ENCODE measurements around the gene ZNF417. TPM values are rescaled to one million over a fixed set of nuclear protein-coding genes. Genes with fewer than 3 reads are reported as not detected.
"Not testable (repeated sequence)": the region's sequence is repeated elsewhere in the genome, so short reads cannot be mapped to it uniquely, and the experiment has no call there.

ZNF417 gene
- total RNA-seq = 25.9 and 27.2 TPM in 2 replicates
- long read RNA-seq, partial matches to known transcripts = 1 of 7 reads
- long read RNA-seq, other reads (novel, unspliced or antisense) = 1 of 7 reads

DNA sequence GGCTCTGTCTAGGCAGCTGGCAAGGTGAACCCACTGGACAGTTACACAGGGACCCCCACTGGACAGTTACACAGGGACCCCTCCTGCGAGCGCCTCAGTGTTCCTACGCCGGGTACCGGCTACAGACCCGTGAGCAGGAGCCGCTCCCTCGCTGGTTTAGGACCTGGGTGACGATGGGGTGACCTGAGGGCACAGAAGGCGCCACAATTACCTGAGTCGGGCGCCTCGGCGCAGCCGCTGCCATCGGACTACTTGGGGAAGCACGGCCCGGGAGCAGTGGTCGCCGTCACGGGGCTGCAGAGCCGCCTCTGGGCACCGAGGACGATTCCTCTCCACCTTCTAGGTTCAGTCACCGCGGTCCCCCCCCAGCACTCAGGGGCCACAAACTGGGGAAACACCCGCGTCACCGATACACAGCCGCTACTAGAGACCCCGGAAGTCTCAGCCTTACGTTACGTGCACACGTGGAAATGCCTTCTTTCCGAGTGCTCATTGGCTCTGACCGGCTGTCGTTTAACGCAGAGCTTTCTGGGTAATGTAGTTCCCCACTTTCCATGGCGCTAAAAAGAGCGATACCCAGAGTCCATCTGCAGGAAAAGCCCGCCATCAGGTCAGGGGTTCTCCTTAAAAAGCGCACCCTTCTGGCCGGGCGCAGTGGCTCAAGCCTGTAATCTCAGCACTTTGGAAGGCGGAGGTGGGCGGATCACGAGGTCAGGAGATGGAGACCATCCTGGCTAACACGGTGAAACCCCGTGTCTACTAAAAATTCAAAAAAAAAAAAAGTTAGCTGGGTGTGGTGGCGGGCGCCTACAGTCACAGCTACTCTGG, at the start of gene ZNF417:
TSS of gene ZNF417 (minus strand) at position 425 of the 828 bp plus-strand sequence. CDS start at position 244, 181 bp downstream.
- not testable (repeated sequence) for H3K9me3 Mint-ChIP-seq (ENCODE audit: low read depth)
- H3K27ac Mint-ChIP-seq = peak within 1 kb of the TSS; percentile 96

DNA sequence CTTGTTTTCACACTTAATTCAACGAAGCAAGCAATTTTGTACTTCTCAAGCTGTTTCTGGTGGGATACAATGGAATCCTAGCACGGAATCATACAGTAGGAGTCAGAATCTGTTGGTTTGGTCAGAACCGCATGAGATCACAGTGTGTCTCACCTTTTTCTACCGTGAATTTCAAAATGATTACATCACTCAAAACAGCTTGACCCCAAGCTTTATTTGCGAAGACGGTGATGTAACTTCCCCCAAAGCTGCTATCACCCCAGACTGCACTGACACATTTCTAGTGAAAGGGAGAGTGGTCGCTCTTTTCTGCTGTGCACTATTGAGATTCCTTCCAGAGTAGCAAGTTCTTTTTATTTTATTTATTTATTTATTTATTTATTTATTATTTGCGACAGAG, 48.4 kb upstream of the ZNF417 start:
- H3K4me3 Mint-ChIP-seq (ENCODE audit: low read depth) = no peak overlapping the region
- DNase-seq (ENCODE audit: low spot score, unreplicated experiment) = no peak
- no peaks in the 10 kb centered on the region for H3K27me3 Mint-ChIP-seq
- peaks cover 36% of the 10 kb centered on the region for H3K9me3 Mint-ChIP-seq (ENCODE audit: low read depth)
- no peaks in the 10 kb centered on the region for H3K4me1 Mint-ChIP-seq (ENCODE audit: low read depth)
- H3K27ac Mint-ChIP-seq = no peak overlapping the region
- peaks cover 23% of the 10 kb centered on the region for H3K36me3 Mint-ChIP-seq (ENCODE audit: insufficient read depth)
- TF ChIP-seq, protein P1, sequence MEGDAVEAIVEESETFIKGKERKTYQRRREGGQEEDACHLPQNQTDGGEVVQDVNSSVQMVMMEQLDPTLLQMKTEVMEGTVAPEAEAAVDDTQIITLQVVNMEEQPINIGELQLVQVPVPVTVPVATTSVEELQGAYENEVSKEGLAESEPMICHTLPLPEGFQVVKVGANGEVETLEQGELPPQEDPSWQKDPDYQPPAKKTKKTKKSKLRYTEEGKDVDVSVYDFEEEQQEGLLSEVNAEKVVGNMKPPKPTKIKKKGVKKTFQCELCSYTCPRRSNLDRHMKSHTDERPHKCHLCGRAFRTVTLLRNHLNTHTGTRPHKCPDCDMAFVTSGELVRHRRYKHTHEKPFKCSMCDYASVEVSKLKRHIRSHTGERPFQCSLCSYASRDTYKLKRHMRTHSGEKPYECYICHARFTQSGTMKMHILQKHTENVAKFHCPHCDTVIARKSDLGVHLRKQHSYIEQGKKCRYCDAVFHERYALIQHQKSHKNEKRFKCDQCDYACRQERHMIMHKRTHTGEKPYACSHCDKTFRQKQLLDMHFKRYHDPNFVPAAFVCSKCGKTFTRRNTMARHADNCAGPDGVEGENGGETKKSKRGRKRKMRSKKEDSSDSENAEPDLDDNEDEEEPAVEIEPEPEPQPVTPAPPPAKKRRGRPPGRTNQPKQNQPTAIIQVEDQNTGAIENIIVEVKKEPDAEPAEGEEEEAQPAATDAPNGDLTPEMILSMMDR (IDR thresholded peaks at IDR 0.05; ENCODE audit: unreplicated experiment) = no peak

More for the DNA sequence above, at the start of gene ZNF417:
- peaks cover 39% of the 10 kb centered on the region for H3K36me3 Mint-ChIP-seq (ENCODE audit: insufficient read depth)
- TF ChIP-seq, protein P1 (IDR thresholded peaks at IDR 0.05; ENCODE audit: unreplicated experiment) = peak; percentile 51
- H3K4me1 Mint-ChIP-seq (ENCODE audit: low read depth) = peaks cover 18% of the 10 kb centered on the region
- peak; percentile 65 for DNase-seq (ENCODE audit: low spot score, unreplicated experiment)
- H3K4me3 Mint-ChIP-seq (ENCODE audit: low read depth) = peak within 1 kb of the TSS; percentile 95
- H3K27me3 Mint-ChIP-seq = not testable (repeated sequence)

- DNase-seq (ENCODE audit: low spot score, unreplicated experiment) = no peak
- Mint-ChIP-seq H3K27ac (no peak overlapping the region), H3K4me3 (ENCODE audit: low read depth) (no peak overlapping the region), H3K36me3 (ENCODE audit: insufficient read depth) (peaks cover 20% of the 10 kb centered on the region), H3K27me3 (no peaks in the 10 kb centered on the region), H3K4me1 (ENCODE audit: low read depth) (no peaks in the 10 kb centered on the region), H3K9me3 (ENCODE audit: low read depth) (peaks cover 36% of the 10 kb centered on the region)
- TF ChIP-seq, protein P1 (IDR thresholded peaks at IDR 0.05; ENCODE audit: unreplicated experiment) = no peak
Measured at GRCh38 chr19:57961785-57962184, 45.4 kb upstream of the ZNF417 start.

- peaks cover 42% of the 10 kb centered on the region for H3K9me3 Mint-ChIP-seq (ENCODE audit: low read depth)
- no peak for DNase-seq (ENCODE audit: low spot score, unreplicated experiment)
- no peak overlapping the region for H3K4me3 Mint-ChIP-seq (ENCODE audit: low read depth)
- H3K36me3 Mint-ChIP-seq (ENCODE audit: insufficient read depth) = peaks cover 11% of the 10 kb centered on the region
- no peaks in the 10 kb centered on the region for H3K27me3 Mint-ChIP-seq
- no peak overlapping the region for H3K27ac Mint-ChIP-seq
- H3K4me1 Mint-ChIP-seq (ENCODE audit: low read depth) = no peaks in the 10 kb centered on the region
- TF ChIP-seq, protein P1 (IDR thresholded peaks at IDR 0.05; ENCODE audit: unreplicated experiment) = no peak
Measured at GRCh38 chr19:57954996-57955395, 38.6 kb upstream of the ZNF417 start.

GRCh38 chr19:57949702-57950101, 33.3 kb upstream of the ZNF417 start:
- H3K9me3 Mint-ChIP-seq (ENCODE audit: low read depth) = peaks cover 35% of the 10 kb centered on the region
- DNase-seq (ENCODE audit: low spot score, unreplicated experiment) = no peak
- no peak overlapping the region for H3K4me3 Mint-ChIP-seq (ENCODE audit: low read depth)
- H3K4me1 Mint-ChIP-seq (ENCODE audit: low read depth) = peaks cover 7% of the 10 kb centered on the region
- H3K27ac Mint-ChIP-seq = no peak overlapping the region
- TF ChIP-seq, protein P1 (IDR thresholded peaks at IDR 0.05; ENCODE audit: unreplicated experiment) = no peak
- H3K27me3 Mint-ChIP-seq = no peaks in the 10 kb centered on the region
- H3K36me3 Mint-ChIP-seq (ENCODE audit: insufficient read depth) = peaks cover 26% of the 10 kb centered on the region

Measured in progenitor cell of endocrine pancreas (in vitro differentiated cells).